ENCODE results near the gene TCF3. TPM values are rescaled to one million over a fixed set of nuclear protein-coding genes. Genes with fewer than 3 reads are reported as not detected.
"Not testable (repeated sequence)": the region's sequence is repeated elsewhere in the genome, so short reads cannot be mapped to it uniquely, and the experiment has no call there.

TCF3 gene
- total and polyA plus RNA-seq, 2 experiments from 2014 or later = 76.7 to 125 TPM

- Histone ChIP-seq H2AFZ (no peak overlapping the region), H3K36me3 (replicated peaks; ENCODE audit: insufficient read depth, low read depth) (no peaks in the 10 kb centered on the region), H3K27ac (no peak overlapping the region), H3K4me1 (ENCODE audit: insufficient read depth) (peaks cover 26% of the 10 kb centered on the region), H3K9me3 (ENCODE audit: low read depth) (no peaks in the 10 kb centered on the region), H3K4me2 (peak overlapping the region; percentile 94), H3K4me3 (peak overlapping the region; percentile 37), H3K27me3 (peaks cover 59% of the 10 kb centered on the region), H4K20me1 (ENCODE audit: insufficient read depth, poor library complexity, severe bottlenecking) (no peaks in the 10 kb centered on the region), H3K79me2 (no peaks in the 10 kb centered on the region), H3K9me2 (replicated peaks; ENCODE audit: insufficient read depth) (no peaks in the 10 kb centered on the region)
- no peak for DNase-seq (ENCODE audit: low spot score)
- WGBS (ENCODE audit: low lambda C conversion rate, missing lambda C conversion rate) = 3% methylated on average over 7 of the region's 17 CpGs
- TF ChIP-seq EZH2 (IDR thresholded peaks at IDR 0.05; ENCODE audit: borderline replicate concordance) = no peak
Observed at GRCh38 chr19:1671716-1672037, 19.3 kb upstream of the TCF3 start.

- not testable (repeated sequence) for H4K20me1 ChIP-seq (ENCODE audit: insufficient read depth, poor library complexity, severe bottlenecking); H3K36me3 ChIP-seq (replicated peaks; ENCODE audit: insufficient read depth, low read depth); H3K9me2 ChIP-seq (replicated peaks; ENCODE audit: insufficient read depth); H3K4me2 ChIP-seq; H3K9me3 ChIP-seq (ENCODE audit: low read depth); DNase-seq (ENCODE audit: low spot score); H3K27ac ChIP-seq; H3K4me3 ChIP-seq; H3K79me2 ChIP-seq; H2AFZ ChIP-seq
- peaks cover 24% of the 10 kb centered on the region for H3K4me1 ChIP-seq (ENCODE audit: insufficient read depth)
- WGBS (ENCODE audit: low lambda C conversion rate, missing lambda C conversion rate) = 53% methylated on average over 14 of the region's 14 CpGs
- peaks cover 50% of the 10 kb centered on the region for H3K27me3 ChIP-seq
Observed at GRCh38 chr19:1670747-1671146, 18.3 kb upstream of the TCF3 start.

DNA sequence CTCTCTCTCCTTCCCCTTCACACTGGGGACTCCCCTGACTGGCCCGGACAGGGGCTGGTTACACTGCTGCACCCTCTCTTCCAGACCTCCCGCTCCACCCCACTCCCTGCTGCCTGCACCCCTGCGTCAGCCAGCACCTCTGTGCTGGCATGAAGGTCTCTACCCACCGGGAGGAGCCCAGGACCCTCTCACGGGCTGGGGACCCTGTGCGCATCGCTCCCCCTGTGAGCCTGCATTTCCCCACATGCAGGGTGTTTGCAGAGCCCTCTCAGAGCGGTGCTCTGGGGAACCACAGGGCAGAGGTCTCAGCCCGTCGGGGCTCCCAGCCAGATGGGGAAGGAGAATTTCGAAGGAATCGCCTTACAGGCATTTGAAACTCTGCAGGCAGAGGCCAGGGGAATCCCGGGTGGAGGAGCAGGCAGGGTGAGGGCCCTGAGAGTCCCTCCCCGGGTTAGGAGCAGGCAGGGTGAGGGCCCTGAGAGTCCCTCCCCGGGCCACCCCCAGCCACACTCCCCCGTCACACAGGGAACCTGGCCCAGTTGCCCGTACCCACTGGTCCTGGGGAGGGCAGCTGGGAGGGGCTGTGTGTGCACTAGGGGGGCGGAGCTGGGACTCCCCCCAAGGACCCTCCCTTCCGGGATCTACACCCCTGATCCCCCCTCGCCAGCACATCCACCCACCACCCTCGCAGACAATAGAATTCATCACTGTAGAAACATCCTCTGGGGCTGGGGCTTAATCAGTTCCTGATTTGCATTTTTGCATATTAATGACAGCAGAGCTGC is 16.3 kb upstream of the TCF3 start:
- DNase-seq (ENCODE audit: low spot score) = peak; percentile 29
- H3K9me2 ChIP-seq (replicated peaks; ENCODE audit: insufficient read depth) = no peaks in the 10 kb centered on the region
- H3K4me3 ChIP-seq = no peak overlapping the region
- H3K27ac ChIP-seq = no peak overlapping the region
- TF ChIP-seq EZH2 (IDR thresholded peaks at IDR 0.05; ENCODE audit: borderline replicate concordance) (peak; percentile 42), EZH2phosphoT487 (IDR thresholded peaks at IDR 0.05; ENCODE audit: low read depth, severe bottlenecking, unreplicated experiment) (no peak)
- TF ChIP-seq, protein P1, sequence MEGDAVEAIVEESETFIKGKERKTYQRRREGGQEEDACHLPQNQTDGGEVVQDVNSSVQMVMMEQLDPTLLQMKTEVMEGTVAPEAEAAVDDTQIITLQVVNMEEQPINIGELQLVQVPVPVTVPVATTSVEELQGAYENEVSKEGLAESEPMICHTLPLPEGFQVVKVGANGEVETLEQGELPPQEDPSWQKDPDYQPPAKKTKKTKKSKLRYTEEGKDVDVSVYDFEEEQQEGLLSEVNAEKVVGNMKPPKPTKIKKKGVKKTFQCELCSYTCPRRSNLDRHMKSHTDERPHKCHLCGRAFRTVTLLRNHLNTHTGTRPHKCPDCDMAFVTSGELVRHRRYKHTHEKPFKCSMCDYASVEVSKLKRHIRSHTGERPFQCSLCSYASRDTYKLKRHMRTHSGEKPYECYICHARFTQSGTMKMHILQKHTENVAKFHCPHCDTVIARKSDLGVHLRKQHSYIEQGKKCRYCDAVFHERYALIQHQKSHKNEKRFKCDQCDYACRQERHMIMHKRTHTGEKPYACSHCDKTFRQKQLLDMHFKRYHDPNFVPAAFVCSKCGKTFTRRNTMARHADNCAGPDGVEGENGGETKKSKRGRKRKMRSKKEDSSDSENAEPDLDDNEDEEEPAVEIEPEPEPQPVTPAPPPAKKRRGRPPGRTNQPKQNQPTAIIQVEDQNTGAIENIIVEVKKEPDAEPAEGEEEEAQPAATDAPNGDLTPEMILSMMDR (IDR thresholded peaks at IDR 0.05; ENCODE audit: poor library complexity) = no peak
- no peaks in the 10 kb centered on the region for H3K9me3 ChIP-seq (ENCODE audit: low read depth)
- peaks cover 24% of the 10 kb centered on the region for H3K4me1 ChIP-seq (ENCODE audit: insufficient read depth)
- H4K20me1 ChIP-seq (ENCODE audit: insufficient read depth, poor library complexity, severe bottlenecking) = no peaks in the 10 kb centered on the region
- no peak overlapping the region for H2AFZ ChIP-seq
- H3K79me2 ChIP-seq = no peaks in the 10 kb centered on the region
- H3K4me2 ChIP-seq = peak overlapping the region; percentile 68
- WGBS (ENCODE audit: low lambda C conversion rate, missing lambda C conversion rate) = 17% methylated on average over 19 of the region's 21 CpGs
- no peaks in the 10 kb centered on the region for H3K36me3 ChIP-seq (replicated peaks; ENCODE audit: insufficient read depth, low read depth)
- peaks cover 42% of the 10 kb centered on the region for H3K27me3 ChIP-seq

DNA sequence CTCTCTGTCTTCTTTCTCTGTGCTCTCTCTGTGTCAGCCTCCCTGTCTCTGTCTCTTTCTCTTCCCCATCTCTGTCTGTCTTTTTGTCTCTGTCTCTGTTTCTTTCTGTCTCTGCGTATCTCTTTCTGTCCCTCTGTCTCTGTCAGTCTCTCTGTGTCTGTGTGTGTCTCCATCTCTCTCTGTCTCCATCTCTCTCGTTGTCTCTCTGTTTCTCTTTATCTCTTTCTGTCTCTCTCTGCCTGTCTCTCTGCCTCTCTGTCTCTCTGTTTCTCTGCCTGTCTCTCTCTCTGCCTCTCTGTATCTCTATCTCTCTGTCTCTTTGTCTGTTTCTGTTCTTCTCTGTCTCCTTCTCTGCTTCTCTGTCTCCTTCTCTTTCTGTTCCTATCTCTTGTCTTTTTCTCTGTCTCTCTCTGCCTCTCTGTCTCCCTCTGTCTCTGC is 15.7 kb upstream of the TCF3 start:
- H3K27me3 ChIP-seq = peaks cover 42% of the 10 kb centered on the region
- H4K20me1 ChIP-seq (ENCODE audit: insufficient read depth, poor library complexity, severe bottlenecking) = no peaks in the 10 kb centered on the region
- H3K79me2 ChIP-seq = no peaks in the 10 kb centered on the region
- no peak overlapping the region for H3K27ac ChIP-seq
- no peak overlapping the region for H3K4me3 ChIP-seq
- no peaks in the 10 kb centered on the region for H3K9me2 ChIP-seq (replicated peaks; ENCODE audit: insufficient read depth)
- no peak for DNase-seq (ENCODE audit: low spot score)
- TF ChIP-seq, protein P1 (IDR thresholded peaks at IDR 0.05; ENCODE audit: poor library complexity) = no peak
- TF ChIP-seq EZH2phosphoT487 (IDR thresholded peaks at IDR 0.05; ENCODE audit: low read depth, severe bottlenecking, unreplicated experiment) = no peak
- TF ChIP-seq EZH2 (IDR thresholded peaks at IDR 0.05; ENCODE audit: borderline replicate concordance) = no peak
- no peaks in the 10 kb centered on the region for H3K36me3 ChIP-seq (replicated peaks; ENCODE audit: insufficient read depth, low read depth)
- no peak overlapping the region for H2AFZ ChIP-seq
- H3K4me2 ChIP-seq = peak overlapping the region; percentile 68
- no peaks in the 10 kb centered on the region for H3K9me3 ChIP-seq (ENCODE audit: low read depth)
- 98% methylated on average over 2 of the region's 2 CpGs for WGBS (ENCODE audit: low lambda C conversion rate, missing lambda C conversion rate)
- peaks cover 24% of the 10 kb centered on the region for H3K4me1 ChIP-seq (ENCODE audit: insufficient read depth)

Measured in hepatocyte (in vitro differentiated cells).